Ishikawa (cell line): ENCODE data around the gene STAP2.
A peak's percentile ranks its signal among the peaks of the same experiment; 100 is the strongest.

Experiments
- CEBPB ChIP-seq: IDR thresholded peaks from 2 replicates; pipeline ENCODE4 v1.6.1; 2012
- CREB1 ChIP-seq: IDR thresholded peaks from 2 replicates; pipeline ENCODE4 v1.6.1; 2012; ENCODE audit warnings: low read depth
- EGR1 ChIP-seq: IDR thresholded peaks from 2 replicates; pipeline ENCODE4 v1.6.1; 2012
- EP300 ChIP-seq: IDR thresholded peaks from 2 replicates; pipeline ENCODE4 v1.6.1; 2012; ENCODE audit warnings: borderline replicate concordance
- NFIC ChIP-seq: IDR thresholded peaks from 2 replicates; pipeline ENCODE4 v1.6.1; 2012
- RAD21 ChIP-seq: IDR thresholded peaks from 2 replicates; pipeline ENCODE4 v1.6.1; 2012; ENCODE audit warnings: low read depth
- ZBTB7A ChIP-seq: IDR thresholded peaks from 2 replicates; pipeline ENCODE4 v1.6.1; 2012; ENCODE audit warnings: low read depth
- TF ChIP-seq, protein P1 (sequence below): IDR thresholded peaks from 2 replicates; pipeline ENCODE4 v1.6.1; 2012; ENCODE audit warnings: low read depth, mild to moderate bottlenecking
- TF ChIP-seq, protein P2 (sequence below): IDR thresholded peaks from 2 replicates; pipeline ENCODE4 v1.6.1; 2012

DNA sequence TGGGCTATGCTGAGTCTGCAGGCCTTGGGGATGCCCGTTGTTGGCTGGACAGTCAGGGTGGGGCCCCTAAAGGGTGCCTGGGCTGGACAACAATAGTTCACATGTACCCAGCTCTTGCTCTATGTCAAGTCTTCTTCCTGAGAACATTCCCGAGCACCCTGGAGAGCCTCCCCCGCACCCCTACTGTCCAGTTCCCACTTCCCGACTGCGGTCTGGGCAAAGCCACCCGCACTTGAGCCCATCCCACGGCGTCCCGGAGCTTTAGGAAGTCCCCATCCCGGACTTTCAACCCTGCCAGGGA is 3.6 kb upstream of the STAP2 start:
- TF ChIP-seq EP300: no peak
- 0 out of 2 replicates have a peak, but pooled peaks have one; percentile 48 for TF ChIP-seq EGR1
- no peak for TF ChIP-seq NFIC
- no peak for TF ChIP-seq ZBTB7A
- TF ChIP-seq CEBPB: no peak
- TF ChIP-seq, protein P1, sequence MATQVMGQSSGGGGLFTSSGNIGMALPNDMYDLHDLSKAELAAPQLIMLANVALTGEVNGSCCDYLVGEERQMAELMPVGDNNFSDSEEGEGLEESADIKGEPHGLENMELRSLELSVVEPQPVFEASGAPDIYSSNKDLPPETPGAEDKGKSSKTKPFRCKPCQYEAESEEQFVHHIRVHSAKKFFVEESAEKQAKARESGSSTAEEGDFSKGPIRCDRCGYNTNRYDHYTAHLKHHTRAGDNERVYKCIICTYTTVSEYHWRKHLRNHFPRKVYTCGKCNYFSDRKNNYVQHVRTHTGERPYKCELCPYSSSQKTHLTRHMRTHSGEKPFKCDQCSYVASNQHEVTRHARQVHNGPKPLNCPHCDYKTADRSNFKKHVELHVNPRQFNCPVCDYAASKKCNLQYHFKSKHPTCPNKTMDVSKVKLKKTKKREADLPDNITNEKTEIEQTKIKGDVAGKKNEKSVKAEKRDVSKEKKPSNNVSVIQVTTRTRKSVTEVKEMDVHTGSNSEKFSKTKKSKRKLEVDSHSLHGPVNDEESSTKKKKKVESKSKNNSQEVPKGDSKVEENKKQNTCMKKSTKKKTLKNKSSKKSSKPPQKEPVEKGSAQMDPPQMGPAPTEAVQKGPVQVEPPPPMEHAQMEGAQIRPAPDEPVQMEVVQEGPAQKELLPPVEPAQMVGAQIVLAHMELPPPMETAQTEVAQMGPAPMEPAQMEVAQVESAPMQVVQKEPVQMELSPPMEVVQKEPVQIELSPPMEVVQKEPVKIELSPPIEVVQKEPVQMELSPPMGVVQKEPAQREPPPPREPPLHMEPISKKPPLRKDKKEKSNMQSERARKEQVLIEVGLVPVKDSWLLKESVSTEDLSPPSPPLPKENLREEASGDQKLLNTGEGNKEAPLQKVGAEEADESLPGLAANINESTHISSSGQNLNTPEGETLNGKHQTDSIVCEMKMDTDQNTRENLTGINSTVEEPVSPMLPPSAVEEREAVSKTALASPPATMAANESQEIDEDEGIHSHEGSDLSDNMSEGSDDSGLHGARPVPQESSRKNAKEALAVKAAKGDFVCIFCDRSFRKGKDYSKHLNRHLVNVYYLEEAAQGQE: no peak
- no peak for TF ChIP-seq CREB1
- TF ChIP-seq, protein P2, sequence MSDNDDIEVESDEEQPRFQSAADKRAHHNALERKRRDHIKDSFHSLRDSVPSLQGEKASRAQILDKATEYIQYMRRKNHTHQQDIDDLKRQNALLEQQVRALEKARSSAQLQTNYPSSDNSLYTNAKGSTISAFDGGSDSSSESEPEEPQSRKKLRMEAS: no peak
- TF ChIP-seq RAD21: no peak
